K562 (cell line): Measurements from ENCODE around the gene KCNJ2.

Experiments used
- CAMTA2 ChIP-seq: fragments of 250-450 bp; sonication (Bioruptor Pico); conservative IDR thresholded peaks from 2 replicates; pipeline ENCODE4 v1.5.1; 2022
- JUNB ChIP-seq: fragments of 450-650 bp; formaldehyde crosslinking; conservative IDR thresholded peaks from 2 replicates; pipeline ENCODE4 v1.4.0; 2020; ENCODE audit warnings: mild to moderate bottlenecking
- ZNF780A ChIP-seq: fragments of 250-450 bp; sonication (Bioruptor Pico); IDR thresholded peaks from 2 replicates; pipeline ENCODE4 v1.5.0; 2021; ENCODE audit warnings: mild to moderate bottlenecking
- TF ChIP-seq, protein P1 (sequence below): sonication (generic); formaldehyde crosslinking; IDR thresholded peaks from 2 replicates; pipeline ENCODE4 v1.9.0; 2022; ENCODE audit warnings: mild to moderate bottlenecking, missing genetic modification reagents

DNA sequence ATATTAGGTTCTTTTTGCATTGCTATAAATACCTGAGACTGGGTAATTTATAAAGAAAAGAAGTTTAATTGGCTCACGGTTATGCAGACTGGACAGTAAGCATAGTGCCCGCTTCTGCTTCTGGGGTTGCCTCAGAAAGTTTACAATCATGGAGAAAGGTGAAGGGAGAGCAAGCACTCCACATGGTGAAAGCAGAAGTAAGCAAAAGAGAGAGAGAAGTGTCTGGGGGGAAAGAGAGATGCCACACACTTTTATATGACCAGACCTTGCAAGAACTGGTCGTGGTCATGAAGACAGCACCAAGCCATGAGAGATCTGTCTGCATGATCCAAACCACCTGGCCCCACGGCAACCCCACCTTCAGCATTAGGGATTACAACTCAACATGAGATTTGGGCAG, 48.9 kb upstream of the KCNJ2 start:
- TF ChIP-seq, protein P1, sequence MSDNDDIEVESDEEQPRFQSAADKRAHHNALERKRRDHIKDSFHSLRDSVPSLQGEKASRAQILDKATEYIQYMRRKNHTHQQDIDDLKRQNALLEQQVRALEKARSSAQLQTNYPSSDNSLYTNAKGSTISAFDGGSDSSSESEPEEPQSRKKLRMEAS: no peak
- TF ChIP-seq CAMTA2 (no peak), JUNB (CRISPR knock-in tag) (no peak), ZNF780A (no peak)
